Stimulated activated CD8-positive, alpha-beta memory T cell treated with anti-CD3 and anti-CD28 coated beads, Interleukin-12 subunit alpha, Interleukin-12 subunit beta, amount 100 ng/mL, for 1 hour (primary cell): ENCODE data around the gene RPH3AL.

Experiments
- DNase-seq: peaks from one replicate; pipeline ENCODE4 v3.0.0-alpha.2; 2020; ENCODE audit warnings: low read depth

RPH3AL gene

DNA sequence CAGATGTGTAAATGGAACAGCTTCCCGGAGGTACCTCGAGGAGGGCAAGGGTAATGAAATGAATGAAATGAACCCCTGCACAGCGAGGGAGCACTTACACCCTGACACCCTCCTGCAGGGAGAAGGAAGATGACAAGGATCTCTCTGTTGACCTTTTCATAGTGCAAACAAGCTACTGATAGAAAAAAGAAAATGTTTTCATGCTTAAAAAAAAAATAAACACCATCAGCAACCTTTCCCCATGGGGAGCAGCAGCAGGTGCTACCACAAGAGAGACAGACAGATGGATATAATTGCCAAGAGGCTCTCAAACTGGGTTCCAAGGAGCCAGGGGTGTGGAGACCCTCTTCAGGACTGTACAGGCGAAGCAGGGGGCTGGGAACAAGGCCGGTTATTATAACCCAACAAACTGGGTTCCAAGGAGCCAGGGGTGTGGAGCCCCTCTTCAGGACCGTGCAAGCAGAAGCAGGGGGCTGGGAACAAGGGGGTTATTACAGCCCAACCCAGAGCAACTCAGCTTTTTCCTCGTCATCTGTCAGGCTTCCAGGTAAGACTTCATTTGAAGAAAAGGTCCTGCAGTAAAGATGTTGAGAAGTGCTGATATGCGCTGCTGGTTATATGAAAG, 718 bp upstream of the RPH3AL start:
- DNase-seq = no peak

DNA sequence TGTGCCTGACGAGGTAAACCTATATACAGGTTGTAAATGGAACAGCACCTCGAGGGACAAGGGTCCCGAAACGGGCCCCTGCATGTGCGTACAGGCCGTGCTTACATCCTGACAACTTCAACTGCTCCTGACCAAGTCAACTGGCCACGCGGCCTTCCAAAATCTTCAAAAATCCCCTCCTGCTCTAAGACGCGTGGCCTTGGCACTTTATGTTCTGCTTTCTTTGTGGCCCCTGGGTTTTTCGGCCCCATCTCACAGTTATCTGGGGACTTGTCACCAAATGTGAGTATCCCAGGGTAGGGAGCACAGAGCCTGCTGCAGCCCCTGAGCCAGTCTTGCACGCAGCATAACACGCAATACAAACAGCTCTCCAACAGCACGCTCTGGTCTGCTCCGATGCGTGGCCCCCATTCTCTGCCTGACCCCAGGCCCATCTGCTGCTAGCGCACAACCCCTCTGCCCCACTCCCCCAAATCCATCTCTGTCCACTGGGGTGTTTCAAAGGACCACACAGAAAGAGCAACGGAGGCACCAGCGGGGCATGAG, 659 bp downstream of the RPH3AL start:
- DNase-seq = no peak

DNA sequence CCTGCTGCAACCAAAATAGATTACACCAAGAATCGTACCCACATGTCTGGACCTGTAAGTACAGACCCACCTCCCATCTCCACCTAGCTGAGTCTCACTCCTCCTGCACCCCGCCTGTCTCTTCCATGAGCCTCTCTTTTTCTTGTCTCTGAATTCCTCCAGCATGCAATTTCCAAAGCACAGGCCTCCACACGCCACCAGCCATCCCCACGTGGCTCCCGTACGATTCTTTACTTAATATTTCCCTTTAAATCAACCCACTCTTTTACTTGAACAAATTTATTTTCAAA, 1.2 kb downstream of the RPH3AL start:
- DNase-seq = no peak

DNA sequence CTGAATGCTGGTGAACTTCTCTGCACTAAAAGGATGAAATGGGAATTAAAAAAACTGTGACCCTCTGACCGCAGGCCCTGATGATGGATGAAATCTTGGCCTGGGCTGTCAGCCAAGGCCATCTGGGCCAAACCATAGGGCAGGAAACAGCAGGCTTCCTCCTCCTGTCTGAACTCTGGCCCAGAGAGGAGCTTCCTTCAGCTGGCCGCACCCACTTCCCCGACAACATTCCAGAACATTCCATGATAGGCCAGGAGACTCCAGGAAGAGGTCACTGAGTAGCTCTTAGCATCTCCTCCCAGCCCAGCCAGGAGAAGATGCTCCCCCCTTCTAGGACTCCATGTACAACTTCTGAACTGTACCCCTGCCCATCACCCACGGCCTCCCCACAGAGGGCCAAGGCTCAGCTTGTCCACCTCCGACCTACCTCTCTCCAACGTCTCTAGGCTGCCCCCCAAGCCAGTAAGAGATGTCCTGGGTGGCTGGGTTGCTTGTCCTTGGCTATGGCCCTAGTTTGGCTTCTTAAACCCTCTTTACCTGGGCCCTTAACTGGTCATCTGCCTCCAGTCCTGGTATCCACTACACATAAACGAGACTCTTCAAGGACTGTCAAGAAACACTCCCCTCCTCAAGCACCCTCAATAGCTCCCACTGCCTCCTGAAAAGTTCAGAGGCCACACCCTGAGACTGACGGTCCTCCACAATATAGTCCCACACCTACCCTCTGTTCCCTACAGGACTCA, 1.7 kb downstream of the RPH3AL start:
- DNase-seq = no peak

DNA sequence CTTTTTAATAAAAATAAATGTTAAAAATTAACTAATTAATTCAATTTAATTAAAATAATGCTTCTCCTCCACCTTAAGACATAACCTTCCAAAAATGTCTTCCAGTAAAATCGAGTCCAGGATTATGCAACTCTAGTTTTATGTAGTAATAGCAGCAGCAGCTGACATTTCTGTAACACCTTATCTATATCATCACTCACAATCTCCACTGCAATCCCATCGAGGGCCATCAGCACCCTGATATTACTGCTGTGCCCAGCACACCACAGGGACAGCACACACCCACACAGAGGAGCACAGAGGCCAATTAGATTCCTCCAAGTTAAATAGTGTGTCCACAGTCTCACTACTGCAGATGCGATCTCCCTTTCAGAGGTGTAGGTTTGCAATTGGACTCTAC, 2.9 kb downstream of the RPH3AL start:
- no peak for DNase-seq

DNA sequence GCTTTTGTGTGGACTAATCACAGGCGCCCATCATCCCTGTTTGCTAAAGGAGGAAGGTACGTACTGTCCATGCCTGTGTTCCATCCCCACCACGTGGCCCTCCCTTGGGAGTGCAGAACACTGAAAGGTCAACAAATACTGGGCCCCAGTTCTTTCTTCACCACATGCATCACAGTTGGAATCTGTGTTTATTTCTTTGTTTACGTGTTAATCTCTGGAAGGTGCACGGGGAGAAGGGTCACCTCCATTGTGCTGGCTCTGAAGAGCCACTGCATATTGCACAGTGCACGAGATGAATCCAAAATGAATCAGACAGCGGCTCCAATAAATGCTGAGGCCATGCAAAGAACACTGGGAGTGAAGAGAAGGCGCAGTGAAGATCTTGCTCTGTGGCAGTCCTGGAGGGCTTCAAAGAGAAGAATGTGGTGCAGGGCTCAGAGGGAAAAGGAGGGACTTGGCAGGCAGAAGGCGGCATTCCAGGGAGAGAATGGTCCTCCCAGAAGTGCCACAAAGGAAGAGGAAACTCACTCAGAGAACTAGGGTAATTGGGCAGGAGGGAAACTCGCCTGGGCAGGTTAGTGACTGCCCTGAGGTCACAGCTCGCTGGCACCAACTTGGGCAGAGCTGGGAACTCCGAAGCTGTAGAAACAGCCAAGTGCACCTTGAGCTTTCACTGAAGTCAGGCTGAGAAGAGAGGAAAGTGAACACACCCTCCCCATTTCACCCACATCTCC, 3.7 kb downstream of the RPH3AL start:
- DNase-seq = no peak

DNA sequence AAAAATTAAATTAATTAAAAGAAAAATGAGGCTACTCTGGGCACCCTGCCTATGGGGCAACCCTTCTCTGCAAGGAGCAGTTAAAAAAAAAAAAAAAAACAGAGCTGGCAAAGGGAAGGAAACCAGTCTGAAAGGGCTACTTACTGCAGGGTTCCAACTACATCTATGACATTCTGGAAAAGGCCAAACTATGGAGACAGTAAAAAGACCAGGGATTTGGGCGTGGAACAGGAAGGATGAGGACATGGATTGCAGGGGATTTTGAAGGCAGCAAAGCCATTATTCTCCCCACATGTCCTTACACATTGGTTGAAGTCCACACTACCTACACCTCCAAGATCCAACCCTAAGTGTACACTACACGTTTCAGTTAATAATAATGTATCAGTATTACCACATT, 4.6 kb downstream of the RPH3AL start:
- DNase-seq = no peak

DNA sequence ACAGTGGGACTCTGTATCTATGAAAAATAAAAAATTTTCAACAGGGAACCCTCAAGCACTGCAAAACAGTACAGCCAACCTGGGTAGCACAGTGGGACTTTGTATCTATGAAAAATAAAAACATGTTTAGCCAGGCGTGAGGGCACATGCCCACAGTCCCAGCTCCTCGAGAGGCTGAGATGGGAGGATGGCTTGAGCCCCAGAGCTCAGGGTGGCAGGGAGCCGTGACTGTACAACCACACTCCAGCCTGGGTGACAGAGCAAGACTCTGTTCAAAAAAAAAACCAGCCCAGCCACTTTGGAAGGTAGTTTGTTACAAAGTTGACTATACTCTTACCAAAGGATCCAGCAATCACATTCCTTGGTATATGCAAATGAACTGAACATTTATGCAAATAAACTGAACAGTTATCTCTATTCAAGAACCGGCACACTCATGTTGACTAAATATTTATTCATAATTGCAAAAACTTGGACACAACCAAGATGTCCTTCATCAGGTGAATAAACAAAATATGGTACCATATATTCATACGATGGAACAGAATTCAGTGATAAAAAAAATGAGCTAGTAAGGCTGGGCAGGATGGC, 5.2 kb downstream of the RPH3AL start:
- DNase-seq = no peak

DNA sequence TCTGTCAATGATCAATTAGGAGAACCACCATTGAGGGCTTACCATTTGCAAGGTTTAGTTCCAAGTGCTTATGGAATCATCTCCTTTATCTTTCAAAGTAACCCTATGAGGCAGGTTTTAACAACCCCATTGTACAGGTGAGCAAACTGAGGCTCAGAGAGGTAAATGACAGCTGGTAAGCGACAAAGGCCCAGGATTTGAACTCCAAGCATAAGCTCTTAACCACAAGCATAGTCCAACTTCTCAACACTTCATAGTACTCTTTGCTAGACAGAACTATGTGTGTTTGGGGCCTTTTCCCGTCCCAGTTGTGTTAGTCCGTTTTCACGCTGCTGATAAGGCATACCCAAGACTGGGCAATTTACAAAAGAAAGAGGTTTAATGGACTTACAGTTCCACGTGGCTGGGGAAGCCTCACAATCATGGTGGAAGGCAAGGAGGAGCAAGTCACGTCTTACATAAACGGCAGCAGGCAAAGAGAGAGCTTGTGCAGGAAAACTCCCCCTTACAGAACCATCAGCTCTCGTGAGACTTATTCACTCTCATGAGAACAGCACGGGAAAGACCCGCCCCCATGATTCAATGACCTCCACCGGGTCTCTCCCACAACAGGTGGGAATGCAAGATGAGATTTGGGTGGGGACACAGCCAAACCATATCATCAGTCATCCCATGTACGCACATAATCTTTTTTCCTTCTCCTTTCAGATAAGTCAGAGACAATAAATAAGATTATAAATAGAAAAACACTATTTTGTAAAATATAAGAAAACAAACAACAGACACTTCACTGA, 6.4 kb downstream of the RPH3AL start:
- DNase-seq = no peak

DNA sequence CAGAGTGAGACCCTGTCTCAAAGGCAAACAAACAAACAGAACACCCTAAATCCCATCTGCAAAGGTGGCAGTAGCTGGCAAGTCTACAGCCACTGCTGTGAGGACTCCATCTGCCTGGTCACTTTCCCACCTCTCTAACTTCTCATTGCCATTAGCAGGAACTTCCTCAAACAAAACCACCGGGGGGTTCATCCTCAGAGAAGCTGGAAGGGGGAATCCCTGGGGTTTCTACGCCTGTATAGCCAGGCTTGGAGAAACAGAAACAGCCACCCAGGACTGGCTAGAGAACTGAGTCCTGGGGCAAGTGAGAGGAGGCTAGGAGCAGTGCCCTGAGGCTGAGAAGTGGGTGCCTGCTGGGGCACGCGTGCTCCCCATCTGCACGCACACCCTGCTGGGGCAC, 7.3 kb downstream of the RPH3AL start:
- DNase-seq = no peak

DNA sequence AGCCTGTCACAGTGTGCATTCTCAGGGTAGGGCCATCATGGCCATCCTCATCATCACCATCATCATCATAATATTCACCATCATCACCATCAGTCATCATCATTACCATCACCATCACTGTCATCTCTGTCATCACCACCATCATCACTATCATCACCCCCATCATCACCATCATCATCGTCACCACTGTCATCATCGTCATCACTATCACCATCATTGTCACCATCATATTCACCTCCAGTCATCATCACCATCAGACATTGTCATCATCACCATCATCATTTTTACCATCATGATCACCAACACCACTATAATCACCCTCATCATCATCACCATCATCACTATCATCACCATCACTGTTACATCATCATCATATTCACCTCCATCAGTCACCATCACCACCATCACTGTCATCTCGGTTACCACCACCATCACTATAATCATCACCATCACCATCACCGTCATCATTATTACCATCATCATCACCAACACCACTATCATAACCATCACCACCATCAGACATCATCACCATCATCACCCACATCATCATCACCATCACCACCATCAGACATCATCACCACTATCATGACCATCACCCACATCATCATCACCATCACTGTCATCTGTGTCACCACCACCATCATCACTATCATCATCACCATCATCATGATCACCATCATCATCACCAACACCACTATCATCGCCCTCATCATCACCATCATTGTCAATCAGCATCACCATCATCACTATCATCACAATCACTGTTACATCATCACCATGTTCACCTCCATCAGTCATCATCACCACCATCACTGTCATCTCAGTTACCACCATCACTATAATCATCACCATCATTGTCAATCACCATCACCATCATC, 8.5 kb downstream of the RPH3AL start:
- DNase-seq = no peak

DNA sequence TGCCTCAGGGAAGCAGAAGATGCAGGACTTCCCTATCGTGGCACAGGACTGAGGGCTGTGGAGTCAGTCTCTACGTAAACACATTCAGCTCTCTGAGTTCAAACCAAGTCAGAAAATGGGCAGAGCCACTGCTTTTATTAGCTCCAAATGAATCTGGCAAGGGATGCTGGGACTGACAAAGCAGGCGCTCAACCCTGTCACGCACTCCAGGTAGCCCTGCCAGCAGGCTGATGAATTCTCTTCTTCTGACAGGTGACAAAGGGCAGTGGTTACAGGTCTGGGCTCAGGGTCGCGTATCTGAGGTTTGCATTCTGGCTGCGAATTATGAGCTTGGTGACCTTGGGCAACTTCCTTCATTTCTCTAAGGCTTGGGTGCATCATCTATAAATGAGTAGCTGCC, 9.4 kb downstream of the RPH3AL start:
- DNase-seq = no peak

DNA sequence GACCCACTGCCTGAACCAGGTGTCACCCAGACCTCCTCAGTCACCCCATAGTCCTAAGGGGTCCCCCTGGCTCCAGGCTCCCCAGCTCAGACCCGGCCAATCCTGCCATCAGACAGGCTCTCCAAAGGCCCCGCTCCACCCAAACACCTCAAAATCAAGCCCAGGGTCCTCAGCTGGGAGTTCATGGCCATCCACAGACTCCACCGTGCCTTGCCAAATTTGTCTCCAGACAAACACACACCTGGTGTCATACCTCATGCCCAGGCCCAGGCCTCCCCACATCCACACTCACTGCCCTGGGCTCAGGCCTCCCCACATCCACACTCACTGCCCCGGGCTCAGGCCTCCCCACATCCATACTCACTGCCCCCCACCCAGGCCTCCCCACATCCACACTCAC, 12.5 kb downstream of the RPH3AL start:
- no peak for DNase-seq

DNA sequence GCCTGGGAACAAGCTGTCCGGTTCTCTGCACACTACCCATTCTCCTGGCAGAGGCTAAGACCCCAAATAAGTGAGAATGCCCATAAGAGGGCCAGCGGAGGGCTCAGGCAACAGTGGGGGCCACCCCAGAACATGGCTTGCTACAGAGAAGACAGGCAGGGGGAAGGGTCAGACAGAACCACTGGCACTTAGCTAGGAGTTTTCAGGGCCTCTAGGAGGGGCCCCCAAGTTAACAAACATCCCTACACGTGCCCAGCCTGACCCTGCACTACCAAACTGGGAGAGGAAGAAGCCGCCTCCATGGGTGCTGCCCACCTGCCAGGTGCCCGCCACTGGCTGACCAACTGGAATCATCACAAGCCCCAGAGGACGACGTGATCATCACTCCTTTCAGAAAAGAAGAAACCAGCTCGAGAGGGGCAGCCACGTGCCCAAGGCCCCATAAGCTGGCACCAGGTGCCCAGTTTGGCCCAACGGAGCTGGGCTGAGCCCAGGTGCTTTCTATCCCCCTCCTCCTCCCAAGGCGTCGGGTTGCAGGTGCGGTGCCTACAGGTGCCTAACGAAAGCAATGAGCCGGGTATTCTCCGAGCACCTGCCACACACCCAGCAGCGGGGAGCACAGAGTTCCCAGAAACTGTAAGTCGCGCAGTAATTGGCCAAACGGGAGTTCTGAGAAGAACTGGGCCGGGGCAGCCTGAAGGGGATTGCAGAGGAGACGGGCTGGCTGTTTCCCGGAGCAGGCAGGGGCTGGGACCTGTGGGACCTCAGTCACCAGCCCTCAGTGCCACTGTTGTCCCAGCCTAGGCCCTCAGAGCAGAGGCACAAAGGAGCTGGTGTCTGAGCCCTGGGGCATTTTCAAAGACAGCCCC, 13.2 kb downstream of the RPH3AL start:
- DNase-seq = no peak

DNA sequence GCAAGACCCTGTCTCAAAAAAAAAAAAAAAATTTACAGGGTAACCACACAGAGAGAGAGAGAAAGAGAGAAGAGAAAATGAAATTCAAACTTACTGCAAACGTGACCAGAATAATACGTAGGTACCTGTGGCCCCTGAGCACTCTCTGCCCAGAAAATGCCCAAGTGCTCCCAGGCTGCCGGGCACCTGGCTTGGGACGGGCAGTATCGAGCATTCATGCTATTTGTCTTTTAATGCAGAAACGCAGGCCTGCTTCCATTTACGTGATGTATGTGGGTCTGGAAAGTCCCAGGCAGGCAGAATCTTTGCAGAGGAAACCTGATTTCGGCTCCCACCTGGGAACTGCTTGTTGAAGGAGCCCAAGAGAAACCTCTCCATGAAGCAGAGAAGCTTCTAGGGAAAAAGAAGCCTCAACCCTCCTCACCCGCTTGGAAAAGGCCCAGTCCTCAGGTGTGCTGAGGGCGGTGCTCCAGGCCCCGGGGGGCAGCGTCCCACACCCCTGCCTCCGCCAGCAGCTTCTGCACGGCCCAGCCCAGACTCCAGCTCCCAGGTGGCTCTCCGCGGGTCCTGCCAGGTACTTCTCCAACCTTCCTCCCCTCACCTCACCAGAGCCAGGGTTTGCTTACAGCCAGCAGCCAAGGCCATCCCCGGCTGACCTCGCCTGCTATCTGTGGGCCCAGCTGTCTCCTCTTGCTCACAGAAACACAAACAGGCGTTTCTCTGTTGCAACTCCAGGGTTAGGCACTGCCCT, 14.0 kb downstream of the RPH3AL start:
- no peak for DNase-seq

DNA sequence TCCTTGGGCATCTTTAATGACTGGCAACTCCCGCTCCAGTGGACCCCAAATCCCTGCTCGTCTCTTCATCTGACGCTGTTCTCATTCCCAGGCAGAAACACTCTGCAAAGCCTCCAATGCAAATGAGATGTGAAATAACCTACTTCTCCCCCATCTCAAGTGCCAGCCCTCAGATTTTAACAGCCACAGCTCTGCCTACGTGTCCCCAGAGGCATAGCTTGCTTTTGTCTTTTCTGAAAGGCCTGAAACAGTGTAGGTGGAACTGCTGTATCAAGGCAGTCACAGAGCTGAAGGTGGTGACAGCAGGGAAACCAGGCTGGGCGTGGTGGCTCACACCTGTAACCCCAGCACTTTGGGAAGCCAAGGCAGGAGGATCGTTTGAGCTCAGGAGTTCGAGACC, 14.7 kb downstream of the RPH3AL start:
- no peak for DNase-seq

DNA sequence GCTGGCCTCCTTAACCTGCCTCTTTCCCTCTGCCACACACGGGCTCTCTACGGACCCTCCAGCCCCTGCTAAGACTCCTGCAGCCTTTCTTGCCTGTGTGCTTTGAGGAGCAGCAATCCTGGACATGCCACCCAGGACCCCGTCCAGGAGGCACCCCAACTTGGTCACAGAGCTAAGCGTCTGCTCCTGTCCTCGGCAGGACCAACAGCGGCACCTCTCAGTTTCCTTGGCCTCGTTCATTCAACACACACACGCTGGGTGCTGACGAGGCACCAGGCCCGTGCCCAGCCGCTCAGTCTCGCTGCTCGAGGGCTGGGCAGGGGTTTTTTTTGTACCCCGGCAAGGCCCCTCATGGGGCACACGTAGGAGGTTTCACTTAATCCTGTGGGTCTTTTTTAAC, 15.2 kb downstream of the RPH3AL start:
- DNase-seq = no peak

DNA sequence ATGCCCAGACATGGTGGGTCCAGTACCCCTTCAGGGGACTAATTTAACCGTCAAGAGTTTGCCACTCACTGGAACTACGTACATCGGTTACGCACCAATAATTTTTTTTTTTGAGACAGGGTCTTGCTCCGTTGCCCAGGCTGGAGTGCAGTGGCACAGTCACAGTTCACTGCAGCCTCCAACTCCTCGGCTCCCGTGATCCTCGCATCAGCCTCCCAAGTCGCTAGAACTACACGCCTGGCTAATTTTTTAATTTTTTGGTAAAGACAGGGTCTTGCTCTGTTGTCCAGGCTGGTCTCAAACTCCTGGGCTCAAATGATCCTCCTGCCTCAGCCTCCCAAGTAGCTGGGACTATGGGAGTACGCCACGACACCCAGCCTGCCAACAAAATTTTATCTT, 15.6 kb downstream of the RPH3AL start:
- no peak for DNase-seq
